ENCODE data around the gene PCDH15.

The PCDH15 gene

DNA sequence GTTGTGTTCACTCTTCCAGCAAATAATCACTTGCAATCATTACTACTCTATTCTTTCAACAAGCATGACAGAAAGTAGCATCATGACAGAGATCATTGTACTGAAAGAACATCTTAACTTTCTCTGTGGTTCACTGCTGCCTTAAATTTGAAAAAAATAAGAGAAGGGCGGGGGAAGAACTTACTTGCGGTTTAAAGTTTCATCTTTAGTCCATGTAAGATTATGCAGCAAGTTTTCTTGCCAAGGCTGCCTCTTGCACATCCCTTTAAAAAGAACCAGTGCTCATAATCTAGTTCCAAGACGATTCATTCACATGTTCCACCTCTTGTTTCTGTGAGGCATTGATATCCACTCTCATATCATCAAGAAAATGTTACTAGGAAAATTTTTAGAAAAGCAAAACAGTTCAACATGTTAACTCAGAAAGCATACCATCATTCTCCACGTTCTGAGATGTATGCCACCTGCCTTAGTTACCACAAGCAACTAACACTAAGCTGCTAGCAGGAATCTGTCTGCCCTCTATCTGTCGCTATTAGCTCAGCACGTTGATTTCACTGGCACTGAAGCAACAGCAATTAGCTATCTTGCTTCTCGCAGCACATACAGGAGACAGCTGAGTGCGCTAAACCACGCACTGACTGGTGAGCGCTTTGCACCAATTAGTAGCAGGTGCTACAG is at the start of gene PCDH15:
PCDH15 (minus strand) TSS at position 491 of the 681 bp plus-strand sequence. CDS start 136,969 bp downstream, outside the sequence.
- DNase-seq: no peak

DNA sequence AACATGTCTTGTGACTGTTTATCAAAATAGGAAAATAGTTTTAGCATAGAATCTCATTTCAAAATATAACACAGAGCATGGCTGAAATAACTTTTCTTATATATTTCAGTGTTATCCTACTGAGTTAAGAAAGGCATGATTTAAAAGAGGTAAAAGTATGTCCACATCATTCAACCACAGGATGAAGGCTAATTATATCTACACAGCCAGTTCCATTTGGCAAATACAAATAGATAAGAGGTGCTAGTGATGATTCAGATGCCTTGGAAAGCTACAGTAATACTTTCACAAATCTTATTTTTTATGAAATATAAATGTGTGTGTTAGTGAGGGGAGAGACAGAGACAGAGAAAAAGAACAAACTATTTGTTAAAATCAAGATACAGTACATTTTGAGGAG is 42.9 kb upstream of the PCDH15 start:
- no peak for DNase-seq

DNA sequence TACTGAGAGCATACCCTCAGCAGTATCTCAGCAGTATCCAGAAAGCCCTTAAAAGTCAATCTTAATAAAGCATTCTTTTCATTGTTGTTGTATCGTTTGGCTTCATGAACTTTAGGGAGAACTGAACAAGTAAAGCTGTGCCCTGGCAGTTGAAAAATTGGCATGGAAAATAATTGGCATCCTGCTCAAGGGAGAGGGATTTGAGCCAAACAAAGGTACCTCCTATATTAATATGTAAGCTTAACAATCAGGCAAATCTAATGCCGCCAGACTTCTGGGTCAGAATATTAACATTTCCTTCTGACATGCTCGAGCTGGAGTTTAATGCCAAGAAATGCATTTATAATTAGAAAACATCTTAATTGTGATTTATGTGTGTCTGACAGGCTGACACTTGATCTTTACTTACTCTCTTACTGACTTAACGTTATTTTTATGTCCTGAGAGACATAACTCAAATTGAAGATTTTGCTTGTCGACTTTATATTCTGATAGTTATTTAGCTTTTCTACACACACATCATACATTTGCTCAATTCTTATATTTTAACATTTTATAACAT is 42.1 kb upstream of the PCDH15 start:
- no peak for DNase-seq

DNA sequence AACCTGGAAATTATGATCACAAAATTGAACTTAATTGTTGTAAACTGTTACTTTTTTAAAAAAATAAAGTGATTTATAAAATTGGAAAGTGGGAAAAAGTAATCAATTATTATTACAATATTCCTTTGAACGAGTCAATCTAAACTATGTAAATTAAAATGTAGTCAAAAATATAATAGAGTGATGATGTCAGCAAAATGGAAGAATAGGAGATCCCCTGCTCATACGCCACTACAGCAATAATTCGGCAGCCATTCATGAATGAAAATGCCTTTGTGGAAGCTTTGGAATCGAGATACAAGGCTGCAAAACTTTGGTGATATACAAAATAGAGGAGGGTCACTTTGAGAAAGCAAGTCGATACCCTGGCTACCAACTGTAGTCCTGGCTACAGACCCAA is 36.4 kb upstream of the PCDH15 start:
- no peak for DNase-seq

DNA sequence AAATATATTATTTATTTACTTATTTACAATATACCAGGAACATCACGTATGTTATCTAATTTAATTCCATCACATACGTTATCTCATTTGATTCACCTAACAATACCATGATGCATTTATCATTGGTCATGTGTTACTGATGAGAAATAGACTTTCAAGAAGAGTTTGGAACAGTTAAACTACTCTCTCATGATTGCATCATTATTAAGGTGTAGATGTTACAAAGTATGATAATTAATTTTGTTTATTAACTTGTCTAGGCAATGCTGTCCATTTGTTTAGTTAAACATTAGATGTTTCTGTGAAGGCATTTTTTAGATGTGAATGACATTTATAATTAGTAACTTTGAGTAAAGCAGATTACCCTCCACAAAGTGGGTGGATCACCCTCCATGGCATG is 32.0 kb upstream of the PCDH15 start:
- no peak for DNase-seq

DNA sequence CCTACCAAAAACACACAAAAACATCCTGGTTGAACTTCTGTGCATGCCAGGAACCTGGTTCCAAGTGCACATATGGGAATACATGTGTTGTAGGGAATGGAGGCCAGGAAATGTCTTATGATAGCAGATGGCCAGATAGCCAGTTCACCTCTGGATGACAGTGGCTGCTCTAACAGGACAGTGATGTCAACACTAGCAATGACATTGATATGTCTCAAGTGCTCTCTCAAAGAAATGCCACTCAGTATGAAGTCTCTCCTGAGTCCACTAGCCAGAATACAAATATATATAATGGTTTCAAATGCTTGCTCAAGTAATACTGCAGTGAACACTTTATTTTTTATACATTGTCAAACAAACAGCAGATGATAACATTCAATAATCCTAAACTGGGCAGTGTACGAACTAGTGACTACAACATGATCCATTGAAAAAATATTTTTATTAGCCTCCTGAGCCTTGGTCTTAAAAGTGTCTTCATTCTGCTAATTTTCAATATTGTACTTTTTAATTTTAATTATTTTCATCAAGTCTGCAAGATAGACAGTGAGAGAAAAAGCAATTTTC is 26.0 kb upstream of the PCDH15 start:
- no peak for DNase-seq

DNA sequence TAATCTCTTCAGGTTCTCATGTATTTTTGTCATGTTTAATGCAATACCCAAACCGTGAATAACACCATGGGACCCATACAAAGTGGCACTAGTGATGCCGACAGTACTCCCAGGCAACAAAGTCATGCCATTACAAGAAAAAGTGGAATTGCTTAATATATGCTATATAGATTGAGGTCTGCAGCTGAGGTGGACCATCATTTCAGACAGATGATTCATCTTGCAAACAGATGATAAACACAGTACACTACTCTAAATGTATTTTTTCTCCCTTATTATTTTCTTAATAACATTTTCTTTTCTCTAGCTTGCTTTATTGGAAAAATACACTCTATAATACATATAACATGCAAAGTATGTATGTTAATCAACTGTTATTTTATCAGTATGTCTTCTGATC is 14.6 kb upstream of the PCDH15 start:
- no peak for DNase-seq

DNA sequence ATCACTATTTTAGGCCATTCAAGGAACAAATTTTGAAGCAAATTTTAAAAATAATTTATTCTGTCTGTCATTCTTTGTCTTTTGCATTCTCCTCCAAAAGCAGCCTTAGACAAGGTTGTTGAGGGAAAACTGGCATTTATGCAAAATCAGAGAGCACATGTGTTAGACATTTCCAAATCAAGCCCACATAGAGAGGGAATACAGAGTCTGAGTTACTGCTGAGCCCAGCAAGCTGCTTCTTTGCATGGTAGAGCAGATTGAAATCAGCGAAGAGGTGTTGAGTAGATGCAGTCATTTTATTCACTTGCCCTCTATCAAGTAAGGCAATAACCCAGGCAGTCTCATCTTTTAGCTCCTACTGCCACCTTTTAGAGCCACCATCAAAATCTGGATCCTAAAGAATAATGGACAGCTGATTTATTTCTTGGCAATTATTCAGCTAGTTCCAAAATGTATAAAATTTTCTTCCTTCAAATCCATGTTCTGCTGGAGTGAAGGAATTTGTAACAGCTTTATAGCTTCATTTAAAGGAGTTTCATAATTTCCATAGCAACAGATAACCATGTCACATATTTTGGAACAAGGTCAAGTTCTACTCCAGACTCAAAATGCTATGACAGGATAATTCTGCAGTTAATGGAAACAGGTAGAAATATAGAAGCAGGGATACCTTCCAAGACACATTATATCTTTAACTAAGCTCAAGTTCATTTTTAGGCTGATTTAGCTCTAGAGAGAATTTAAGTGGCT is 7.3 kb upstream of the PCDH15 start:
- DNase-seq: no peak

DNA sequence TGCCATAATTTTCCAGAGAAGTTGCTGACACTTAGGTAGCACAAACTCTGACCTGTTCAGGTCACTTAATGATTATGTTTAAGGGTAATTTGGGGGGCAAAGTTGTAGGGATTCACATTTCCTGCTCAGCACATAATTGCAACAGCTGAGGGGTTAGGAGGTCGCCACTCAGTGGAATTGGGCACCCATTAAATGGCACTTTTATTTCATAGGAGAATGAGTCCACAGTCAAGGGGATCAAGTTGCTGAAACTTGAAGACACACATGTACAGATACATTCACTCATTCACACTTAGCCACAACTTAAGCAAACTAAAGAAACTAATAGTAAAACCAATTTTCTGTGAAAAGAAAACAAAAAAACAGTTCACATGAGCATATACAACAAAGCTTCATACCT is 1.5 kb downstream of the PCDH15 start:
- no peak for DNase-seq

DNA sequence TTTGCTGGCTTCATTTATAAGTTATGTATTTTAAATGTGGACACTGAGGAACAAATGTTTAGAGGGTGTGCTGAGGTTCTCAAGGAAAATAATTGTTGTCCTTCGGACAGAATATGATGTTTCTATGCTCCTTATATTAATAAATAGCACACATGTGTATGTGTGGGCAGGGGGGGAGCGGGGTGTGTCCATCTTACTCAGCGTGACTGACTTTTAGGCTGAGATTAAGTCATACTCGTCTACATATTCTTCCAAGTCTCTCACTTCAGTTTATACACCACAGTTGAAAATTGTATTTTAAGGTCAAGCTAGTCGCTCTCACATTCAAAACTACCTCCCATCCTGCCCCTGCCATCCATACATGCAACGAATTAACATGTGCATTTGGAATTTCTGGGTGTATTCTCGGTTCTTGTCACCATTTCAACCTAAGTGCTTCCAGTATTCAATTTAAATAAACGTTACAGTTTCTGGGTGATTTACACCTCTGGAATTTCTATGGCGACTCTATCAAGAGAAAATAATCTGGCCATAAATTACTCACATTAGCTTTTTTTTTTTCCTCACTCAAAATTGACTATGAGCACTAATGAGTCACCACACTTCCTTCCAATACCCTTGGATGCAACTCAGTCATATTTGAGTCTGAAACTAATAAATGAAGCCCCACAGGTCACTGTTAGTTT is 3.3 kb downstream of the PCDH15 start:
- no peak for DNase-seq

DNA sequence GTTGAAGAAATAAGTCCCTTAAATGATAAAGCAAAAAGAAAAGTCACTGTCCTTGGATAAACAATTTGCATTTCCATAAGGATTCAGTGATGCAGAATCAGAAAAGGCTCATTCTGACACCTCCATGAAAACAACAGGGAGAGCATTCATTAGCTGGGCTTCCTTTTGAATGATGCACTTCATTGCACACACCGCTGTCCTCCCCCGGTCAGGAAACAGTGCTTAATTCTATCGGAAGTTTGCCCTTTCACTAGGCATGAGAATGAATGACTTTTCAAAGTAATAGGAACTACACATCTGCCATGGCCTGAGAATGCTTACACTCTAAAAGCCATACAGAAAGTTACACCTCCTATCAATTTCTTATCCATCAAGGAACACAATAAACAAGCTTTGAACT is 4.2 kb downstream of the PCDH15 start:
- no peak for DNase-seq

DNA sequence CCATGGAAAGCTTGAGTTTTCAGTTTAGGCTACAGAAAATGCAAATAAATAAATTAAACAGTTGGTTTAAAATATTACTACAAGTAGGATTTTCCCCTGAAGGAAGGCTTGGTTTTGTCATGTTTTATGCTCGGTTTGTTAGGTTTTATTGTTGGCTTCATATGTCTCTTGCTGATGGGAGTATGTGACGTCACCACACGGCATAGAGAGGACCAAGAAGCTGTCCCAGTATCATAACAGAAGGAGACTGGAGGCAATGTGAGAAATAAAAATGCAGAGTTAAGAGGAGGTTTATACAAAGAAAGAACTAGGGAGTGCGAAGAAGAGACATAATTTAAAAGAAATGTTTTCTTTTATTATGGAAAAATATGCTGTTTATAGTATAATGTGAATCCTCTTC is 24.4 kb downstream of the PCDH15 start:
- DNase-seq: no peak

DNA sequence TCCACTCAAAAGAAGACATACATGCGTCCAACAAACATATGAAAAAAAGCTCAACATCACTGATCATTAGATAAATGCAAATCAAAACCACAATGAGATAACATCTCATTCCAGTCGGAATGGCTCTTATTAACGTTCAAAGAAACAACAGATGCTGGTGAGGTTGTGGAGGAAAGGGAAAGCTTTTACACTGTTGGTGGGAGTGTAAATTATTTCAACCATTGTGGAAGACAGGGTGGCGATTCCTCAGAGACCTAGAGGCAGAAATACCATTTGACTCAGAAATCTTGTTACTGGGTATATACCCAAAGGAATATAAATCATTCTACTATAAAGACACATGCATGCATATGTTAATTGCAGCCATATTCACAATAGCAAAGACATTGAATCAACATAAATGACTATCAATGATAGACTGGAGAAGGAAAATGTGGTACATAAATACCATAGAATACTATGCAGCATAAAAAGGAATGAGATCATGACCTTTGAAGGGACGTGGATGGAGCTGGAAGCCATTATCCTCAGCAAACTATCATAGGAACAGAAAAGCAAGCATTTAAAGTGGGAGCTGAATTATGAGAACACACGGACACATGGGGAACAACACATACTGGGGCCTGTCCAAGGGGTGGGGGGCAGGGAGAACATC is 28.4 kb downstream of the PCDH15 start:
- DNase-seq: no peak

DNA sequence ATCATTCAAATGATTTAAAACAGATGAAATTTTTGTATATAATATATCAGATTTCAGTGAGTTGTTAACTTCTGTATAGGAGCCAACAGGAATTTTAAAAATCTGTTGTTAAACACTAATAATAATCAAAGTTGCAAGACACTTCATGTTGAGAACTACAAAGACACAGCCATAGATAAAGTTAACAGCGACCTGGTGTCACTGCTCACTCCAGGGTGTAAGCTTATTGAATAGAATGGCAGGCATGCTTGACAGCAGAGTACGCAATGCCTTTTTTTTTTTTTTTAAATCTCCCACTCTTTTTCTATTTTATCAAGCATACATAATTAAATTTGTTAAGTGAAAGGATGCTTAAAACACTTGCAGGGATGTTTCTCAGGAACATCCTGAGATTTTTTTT is 32.0 kb downstream of the PCDH15 start:
- no peak for DNase-seq

DNA sequence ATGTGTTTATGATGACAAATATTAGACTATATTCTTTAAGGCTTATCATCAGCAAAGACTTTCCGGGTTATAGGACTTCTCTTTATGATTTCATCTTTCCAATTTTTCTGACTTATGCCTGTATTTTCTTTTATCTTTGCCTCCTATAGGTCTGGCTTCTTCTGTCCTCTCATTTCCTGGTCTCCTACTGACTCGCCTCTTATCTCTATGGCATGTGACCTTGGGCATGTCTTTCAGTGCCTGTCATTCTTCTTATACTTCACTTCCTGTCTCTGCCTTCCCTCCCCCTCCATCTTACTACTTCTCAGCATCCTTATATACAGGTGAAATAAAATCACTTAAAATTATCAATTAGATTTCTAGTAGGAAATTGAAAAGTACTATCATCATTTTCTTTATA is 42.2 kb downstream of the PCDH15 start:
- no peak for DNase-seq

DNA sequence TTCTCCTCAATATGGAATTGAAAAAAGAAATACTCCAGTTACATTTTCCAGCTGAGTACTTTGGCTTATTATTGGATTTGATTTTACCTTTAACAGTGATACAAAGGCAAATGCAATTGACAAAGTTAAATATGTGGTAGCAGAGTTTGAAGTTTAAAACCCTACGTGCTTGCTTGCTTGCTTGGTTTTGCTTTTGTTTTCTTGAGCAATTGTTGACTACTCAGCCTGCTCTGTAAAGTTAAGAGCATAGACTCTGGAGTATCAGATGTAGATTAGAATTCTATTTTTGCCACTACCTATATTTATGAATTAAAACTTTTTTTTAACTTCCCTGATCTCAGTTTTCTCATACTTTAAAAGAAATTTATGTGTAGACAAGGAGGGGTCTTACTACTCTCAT is 51.4 kb downstream of the PCDH15 start:
- no peak for DNase-seq

DNA sequence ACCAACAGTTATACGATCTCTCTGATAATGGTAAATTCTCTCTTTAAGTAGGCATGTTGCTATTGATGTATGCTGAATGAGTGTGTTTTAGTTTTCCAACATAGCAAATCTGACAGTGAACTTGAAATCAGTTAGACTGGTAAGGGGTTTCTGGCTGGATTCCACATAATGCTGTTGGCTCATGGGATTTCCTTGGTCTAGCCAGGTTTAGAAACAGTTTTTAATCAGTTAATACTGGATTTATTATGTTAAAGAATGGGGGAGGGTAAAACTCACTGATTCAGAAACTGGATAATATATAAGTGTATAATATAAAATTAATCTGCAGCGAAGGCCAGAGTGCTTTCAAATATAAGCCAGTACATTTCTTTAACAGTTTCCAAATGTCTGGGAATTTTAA is 55.6 kb downstream of the PCDH15 start:
- DNase-seq: no peak

DNA sequence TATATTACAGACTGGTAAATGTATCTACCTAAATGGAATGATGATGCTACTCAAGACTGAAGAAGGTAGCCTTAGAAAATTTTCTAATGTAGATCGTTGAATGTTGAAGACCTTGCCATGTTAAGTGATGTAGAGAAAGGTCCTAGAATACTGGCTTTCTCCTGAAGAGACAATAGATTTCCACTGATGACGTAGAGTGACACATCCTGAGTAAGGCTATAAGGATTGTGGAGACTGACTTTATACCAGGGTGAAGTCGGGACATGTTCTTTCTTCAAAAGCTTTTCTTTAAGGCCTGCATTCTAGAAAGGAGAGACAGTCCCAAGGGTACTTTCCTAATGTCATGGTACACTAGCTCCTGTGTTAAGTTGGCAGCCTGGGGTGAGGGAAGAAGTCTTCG is 58.6 kb downstream of the PCDH15 start:
- DNase-seq: no peak

DNA sequence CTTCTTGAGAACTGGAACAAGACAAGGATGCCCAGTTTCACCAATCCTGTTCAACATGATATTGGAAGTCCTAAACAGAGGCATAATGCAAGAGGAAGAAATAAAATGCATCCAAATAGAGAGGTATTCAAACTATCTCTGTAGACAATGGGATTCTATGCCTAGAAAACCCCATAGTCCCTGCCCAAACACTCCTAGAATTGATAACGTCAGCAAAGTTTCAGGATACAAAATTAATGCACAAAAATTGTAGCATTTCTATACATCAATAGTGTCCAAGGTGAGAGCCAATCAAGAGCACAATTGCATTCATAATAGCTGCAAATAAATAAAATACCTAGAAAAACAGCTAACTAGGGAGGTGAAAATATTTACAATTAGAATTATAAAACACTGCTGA is 72.5 kb downstream of the PCDH15 start:
- no peak for DNase-seq

DNA sequence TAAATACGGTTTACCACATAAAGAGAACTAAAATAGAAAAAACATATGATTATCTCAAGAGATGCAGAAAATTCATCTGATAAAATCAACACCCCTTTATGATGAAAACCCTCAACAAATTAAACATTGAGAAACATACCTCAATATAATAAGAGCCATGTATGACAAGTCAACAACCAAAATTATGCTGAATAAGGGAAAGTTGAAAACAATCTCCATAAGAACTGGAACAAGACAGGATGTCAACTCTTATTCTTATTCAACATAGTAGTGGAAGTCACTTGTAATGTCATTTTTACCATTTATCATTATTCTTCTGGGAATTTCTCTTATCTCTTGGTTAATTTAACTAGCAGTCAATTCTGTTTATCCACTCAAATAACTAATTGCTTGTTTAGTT is 79.0 kb downstream of the PCDH15 start:
- no peak for DNase-seq

DNA sequence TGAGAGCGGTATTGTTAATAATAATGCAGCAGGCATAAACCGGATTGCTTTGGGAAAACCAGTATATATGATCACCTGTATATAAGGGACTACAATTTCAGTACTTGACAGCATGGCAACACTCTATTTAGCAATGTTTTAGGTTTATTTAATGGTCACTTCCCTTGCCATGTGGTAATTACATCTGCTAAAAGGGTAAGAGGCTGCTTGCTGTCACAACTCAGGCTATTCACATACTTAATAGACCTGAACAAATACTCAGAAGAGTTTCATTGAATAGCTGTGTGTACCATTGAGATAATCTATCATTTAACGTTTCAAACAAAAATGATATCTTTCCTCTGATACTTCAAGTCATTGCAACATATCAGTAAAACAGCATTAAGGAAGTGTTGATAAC is 90.1 kb downstream of the PCDH15 start:
- no peak for DNase-seq

DNA sequence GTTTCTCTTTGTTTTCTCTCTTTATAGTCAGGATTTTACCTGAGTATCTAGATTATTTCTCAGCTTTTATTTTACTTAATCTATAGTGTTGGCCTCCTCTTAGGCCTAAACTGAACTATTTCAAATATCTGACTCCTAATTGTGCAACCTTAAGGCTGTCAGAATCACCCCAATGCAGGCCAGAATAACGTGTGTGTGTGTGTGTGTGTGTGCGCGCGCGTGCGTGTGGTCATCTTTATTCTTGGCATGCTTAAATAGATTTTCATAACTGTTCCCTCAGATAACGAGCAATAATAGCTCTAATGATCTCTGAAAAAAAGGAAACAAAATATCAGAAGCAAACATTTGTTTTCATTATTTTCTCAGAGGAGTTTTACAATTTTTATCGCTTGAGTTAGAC is 92.4 kb downstream of the PCDH15 start:
- no peak for DNase-seq

DNA sequence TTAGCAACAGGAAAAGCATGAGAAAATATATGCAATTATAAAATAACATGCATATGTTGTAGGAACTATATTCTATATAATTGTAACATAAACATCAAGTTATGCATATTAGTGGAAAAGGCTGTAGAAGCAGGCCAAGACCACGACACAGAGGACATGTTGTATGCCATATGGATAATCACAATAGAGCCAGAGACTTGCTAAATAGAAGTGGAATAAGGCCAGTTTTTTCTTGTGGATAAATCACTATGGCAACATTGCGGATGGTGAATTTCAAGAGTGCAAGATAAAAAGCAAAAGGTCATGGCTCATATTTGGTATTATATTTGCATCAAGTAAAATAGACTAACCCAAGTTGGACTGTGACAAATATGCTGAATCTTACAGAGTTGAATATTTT is 93.0 kb downstream of the PCDH15 start:
- no peak for DNase-seq

Measured in cortex of kidney (tissue), 1 donor.